Liver (tissue), 9 donors: Measurements from ENCODE around the gene VASH2. TPM values are rescaled to one million over a fixed set of nuclear protein-coding genes. Genes with fewer than 3 reads are reported as not detected.

Experiments used
- DNase-seq: peaks from one replicate; pipeline ENCODE4 v3.0.0-alpha.2; 2017; ENCODE audit warnings: low spot score
- H3K27ac ChIP-seq, 2 donors: one replicate each; pipeline ENCODE4 v1.7.0; 2013; ENCODE audit warnings: inconsistent platforms in 2 of 2, low read length in 2 of 2, control low read depth in 1 of 2, low read depth in 1 of 2, mild to moderate bottlenecking in 1 of 2
- H3K27me3 ChIP-seq, 4 donors: one replicate each; pipeline versions ENCODE4 v1.6.1 to v1.7.0; 2013; ENCODE audit warnings: low read length in 3 of 4, inconsistent platforms in 1 of 4, mild to moderate bottlenecking in 1 of 4, moderate library complexity in 1 of 4; ENCODE audit not compliant: control insufficient read depth in 4 of 4, insufficient read depth in 4 of 4
- H3K36me3 ChIP-seq, 4 donors: one replicate each; pipeline versions ENCODE4 v1.6.1 to v1.7.0; 2013; ENCODE audit warnings: low read length in 3 of 4, mild to moderate bottlenecking in 3 of 4, low read depth in 1 of 4, moderate library complexity in 1 of 4; ENCODE audit not compliant: control insufficient read depth in 4 of 4, insufficient read depth in 3 of 4
- H3K4me1 ChIP-seq, 4 donors: one replicate each; pipeline versions ENCODE4 v1.6.1 to v1.7.0; 2013; ENCODE audit warnings: low read length in 3 of 4, mild to moderate bottlenecking in 3 of 4, moderate library complexity in 1 of 4; ENCODE audit not compliant: control insufficient read depth in 4 of 4, insufficient read depth in 4 of 4
- H3K4me3 ChIP-seq, 3 donors: one replicate each; pipeline versions ENCODE4 v1.6.1 to v1.7.0; 2013; ENCODE audit warnings: low read length in 3 of 3, control low read depth in 1 of 3, low read depth in 1 of 3, mild to moderate bottlenecking in 1 of 3
- H3K9ac ChIP-seq, 2 donors: one replicate each; pipeline ENCODE4 v1.7.0; 2013; ENCODE audit warnings: low read length in 2 of 2, mild to moderate bottlenecking in 2 of 2, moderate library complexity in 2 of 2, control low read depth in 1 of 2, low read depth in 1 of 2
- H3K9me3 ChIP-seq, 4 donors: one replicate each; pipeline versions ENCODE4 v1.6.1 to v1.7.0; 2013; ENCODE audit warnings: low read length in 3 of 4; ENCODE audit not compliant: control insufficient read depth in 4 of 4
- ATF3 ChIP-seq: IDR thresholded peaks from 2 replicates; pipeline ENCODE4 v1.6.1; 2016; ENCODE audit warnings: antibody characterized with exemption
- CTCF ChIP-seq: fragments of 150-350 bp; IDR thresholded peaks from 2 replicates; pipeline ENCODE4 v1.5.1; 2017; ENCODE audit warnings: improper control_type of control experiment, low read depth, low read length; ENCODE audit not compliant: missing input control
- EGR1 ChIP-seq, 2 donors: IDR thresholded peaks; 2 replicates each; pipeline ENCODE4 v1.6.1; 2016 to 2018; ENCODE audit warnings: antibody characterized with exemption in 2 of 2, low read depth in 2 of 2
- FOXA1 ChIP-seq: IDR thresholded peaks from 2 replicates; pipeline ENCODE4 v1.6.1; 2016; ENCODE audit warnings: antibody characterized with exemption
- FOXA2 ChIP-seq: IDR thresholded peaks from 2 replicates; pipeline ENCODE4 v1.6.1; 2016; ENCODE audit warnings: antibody characterized with exemption
- GABPA ChIP-seq, 2 donors: IDR thresholded peaks in 1 of 2; conservative IDR thresholded peaks in 1 of 2; 2 replicates each; pipeline ENCODE4 v1.6.1; 2016; ENCODE audit warnings: antibody characterized with exemption in 2 of 2, mild to moderate bottlenecking in 1 of 2, moderate library complexity in 1 of 2
- HNF4A ChIP-seq, 2 donors: conservative IDR thresholded peaks; 2 replicates each; pipeline ENCODE4 v1.6.1; 2016; ENCODE audit warnings: antibody characterized with exemption in 2 of 2, mild to moderate bottlenecking in 2 of 2
- HNF4G ChIP-seq: IDR thresholded peaks from 2 replicates; pipeline ENCODE4 v1.6.1; 2016; ENCODE audit warnings: antibody characterized with exemption
- JUND ChIP-seq, 2 donors: IDR thresholded peaks; 2 replicates each; pipeline ENCODE4 v1.6.1; 2016; ENCODE audit warnings: antibody characterized with exemption in 2 of 2
- MAX ChIP-seq: IDR thresholded peaks from 2 replicates; pipeline ENCODE4 v1.6.1; 2016; ENCODE audit warnings: antibody characterized with exemption
- NR2F2 ChIP-seq: IDR thresholded peaks from 2 replicates; pipeline ENCODE4 v1.6.1; 2016; ENCODE audit warnings: antibody characterized with exemption
- RAD21 ChIP-seq, 2 donors: IDR thresholded peaks; 2 replicates each; pipeline ENCODE4 v1.6.1; 2016; ENCODE audit warnings: antibody characterized with exemption in 2 of 2, mild to moderate bottlenecking in 2 of 2
- REST ChIP-seq: IDR thresholded peaks from 2 replicates; pipeline ENCODE4 v1.6.1; 2016; ENCODE audit warnings: antibody characterized with exemption, mild to moderate bottlenecking
- RXRA ChIP-seq, 2 donors: IDR thresholded peaks; 2 replicates each; pipeline ENCODE4 v1.6.1; 2017 to 2018; ENCODE audit warnings: antibody characterized with exemption in 2 of 2, mild to moderate bottlenecking in 1 of 2
- SP1 ChIP-seq: IDR thresholded peaks from 2 replicates; pipeline ENCODE4 v1.6.1; 2018; ENCODE audit warnings: antibody characterized with exemption, mild to moderate bottlenecking
- TAF1 ChIP-seq: conservative IDR thresholded peaks from 2 replicates; pipeline ENCODE4 v1.6.1; 2016; ENCODE audit warnings: antibody characterized with exemption, mild to moderate bottlenecking
- YY1 ChIP-seq: IDR thresholded peaks from 2 replicates; pipeline ENCODE4 v1.6.1; 2016; ENCODE audit warnings: antibody characterized with exemption, mild to moderate bottlenecking
- ZBTB33 ChIP-seq: IDR thresholded peaks from 2 replicates; pipeline ENCODE4 v1.6.1; 2016; ENCODE audit warnings: antibody characterized with exemption
- WGBS: extraction: QIAGEN DNeasy Blood & Tissue Kit; methylation state at CpG from one replicate; pipeline ENCODE4 v1.1.7; 2013; 5-methylcytosine and 5-hydroxymethylcytosine counted together
- polyA plus RNA-seq, 2 donors: library from polyadenylated mRNA; stranded (reverse) in 1 of 2; unstranded in 1 of 2; fragments of 200-250 nt in 1 of 2; fragments of >200 nt in 1 of 2; fragmentation: Nextera tagmentation in 1 of 2; extraction: Ambion mirVana in 1 of 2; gene quantifications; one replicate each; pipeline versions ENCODE4 v1.2.1 to v1.2.3, GENCODE V29; 2013 to 2015
- total RNA-seq, 2 donors: library from RNA; depleted of rRNA; stranded (reverse); fragments of >200 nt; gene quantifications; one replicate each; pipeline ENCODE4 v1.2.3, GENCODE V29; 2014
- donor health status: healthy.
- donor health status: healthy.
- donor health status: healthy.
- donor health status: healthy.
- donor health status: healthy.

The VASH2 gene
- total and polyA plus RNA-seq, 4 donors: 0.01 to 0.70 (median 0.23) TPM

- TF ChIP-seq CTCF: no peak
- TF ChIP-seq FOXA1: no peak
- no peak for TF ChIP-seq JUND (IDR thresholded peaks at IDR 0.05)
These were observed 24.4 kb downstream of the VASH2 start (continued) for GRCh38 chr1:212974711-212975110.

- Histone ChIP-seq H3K9ac (no peak overlapping the region), H3K27ac (no peak overlapping the region), H3K27me3 (no peaks in the 10 kb centered on the region), H3K4me1 (no peaks in the 10 kb centered on the region), H3K4me3 (no peak overlapping the region), H3K36me3 (no peaks in the 10 kb centered on the region), H3K9me3 (no peaks in the 10 kb centered on the region)
- no peak for DNase-seq
- TF ChIP-seq TAF1 (no peak), REST (no peak), SP1 (no peak), YY1 (no peak), EGR1 (IDR thresholded peaks at IDR 0.05; ENCODE audit: low read depth in 2 of 2) (no peak), GABPA (IDR thresholded peaks at IDR 0.05 in 1 of 2, conservative IDR thresholded peaks at IDR 0.05 in 1 of 2) (no peak), NR2F2 (no peak), RXRA (IDR thresholded peaks at IDR 0.05) (no peak), RAD21 (IDR thresholded peaks at IDR 0.05) (no peak), HNF4G (no peak), CTCF (no peak), FOXA2 (no peak), MAX (no peak), HNF4A (conservative IDR thresholded peaks at IDR 0.05) (no peak), ATF3 (no peak), JUND (IDR thresholded peaks at IDR 0.05) (no peak), ZBTB33 (no peak), FOXA1 (no peak)
- WGBS: 80% methylated on average over 10 of the region's 10 CpGs
These were observed 25.0 kb downstream of the VASH2 start for GRCh38 chr1:212975111-212975918.
